OCI-LY7 (cell line): ENCODE results near the gene PEMT. TPM values are rescaled to one million over a fixed set of nuclear protein-coding genes. Genes with fewer than 3 reads are reported as not detected.

Source experiments
- BruUV-seq: library from RNA; stranded (reverse); fragments of 400-500 nt; replicated peaks from 2 replicates; lab custom pipeline; 2021; lab: Mats Ljungman, UMichigan
- CTCF ChIA-PET: fragments of 300-600 bp; sonication (Branson Sonifier 250); formaldehyde crosslinking; loops from one replicate; lab custom pipeline; 2022; ENCODE audit warnings: antibody characterized with exemption; ENCODE audit not compliant: unreplicated experiment; lab: Charles Lee
- POLR2A ChIA-PET: fragments of 300-600 bp; sonication (Branson Sonifier 250); formaldehyde crosslinking; loops from one replicate; lab custom pipeline; 2022; ENCODE audit warnings: antibody characterized with exemption; lab: Charles Lee
- DNase-seq: peaks from one replicate; pipeline ENCODE4 v3.0.0-alpha.2; 2015; ENCODE audit warnings: low spot score
- H2AFZ ChIP-seq: fragments of 200-600 bp; sonication (generic), shearing (Covaris generic); 2 replicates; pipeline ENCODE4 v1.6.1; 2014; ENCODE audit warnings: mild to moderate bottlenecking, antibody characterized with exemption, low read length, moderate library complexity
- H3K27ac ChIP-seq: fragments of 200-600 bp; sonication (generic); 2 replicates; pipeline ENCODE4 v1.5.1; 2014; ENCODE audit warnings: mixed run types, low read depth, mild to moderate bottlenecking, moderate library complexity, low read length, inconsistent platforms; ENCODE audit not compliant: poor library complexity, severe bottlenecking
- H3K36me3 ChIP-seq: fragments of 200-600 bp; sonication (generic); 2 replicates; pipeline ENCODE4 v1.6.1; 2014; ENCODE audit warnings: mild to moderate bottlenecking, antibody characterized with exemption, low read length, moderate library complexity, mixed read lengths; ENCODE audit not compliant: insufficient read depth
- H3K4me1 ChIP-seq: fragments of 200-600 bp; sonication (generic); 2 replicates; pipeline ENCODE4 v1.5.1; 2014; ENCODE audit warnings: mild to moderate bottlenecking, low read length; ENCODE audit not compliant: insufficient read depth, poor library complexity, severe bottlenecking
- H3K4me2 ChIP-seq: fragments of 200-600 bp; sonication (generic); 2 replicates; pipeline ENCODE4 v1.6.1; 2014; ENCODE audit warnings: mild to moderate bottlenecking, low read length
- H3K4me3 ChIP-seq: fragments of 200-600 bp; sonication (generic); 2 replicates; pipeline ENCODE4 v1.5.1; 2014; ENCODE audit warnings: mild to moderate bottlenecking, low read depth, low read length; ENCODE audit not compliant: poor library complexity, severe bottlenecking
- H3K79me2 ChIP-seq: fragments of 200-600 bp; sonication (generic); 2 replicates; pipeline ENCODE4 v1.6.1; 2016; ENCODE audit warnings: low read depth, mild to moderate bottlenecking, low read length, moderate library complexity, mixed read lengths; ENCODE audit not compliant: insufficient read depth
- H3K9me2 ChIP-seq: fragments of 200-600 bp; sonication (generic); 2 replicates; pipeline ENCODE4 v1.6.1; 2016; ENCODE audit warnings: mild to moderate bottlenecking, low read length, mixed read lengths; ENCODE audit not compliant: insufficient read depth
- H3K9me3 ChIP-seq: fragments of 200-600 bp; sonication (generic); 2 replicates; pipeline ENCODE4 v1.6.1; 2014; ENCODE audit warnings: mild to moderate bottlenecking, mixed run types, low read length, mixed read lengths
- H4K20me1 ChIP-seq: fragments of 200-600 bp; sonication (generic); 2 replicates; pipeline ENCODE4 v1.6.1; 2014; ENCODE audit warnings: mild to moderate bottlenecking, antibody characterized with exemption, low read length, moderate library complexity, mixed read lengths; ENCODE audit not compliant: insufficient read depth
- CTCF ChIP-seq: fragments of 200-600 bp; sonication (generic); conservative IDR thresholded peaks from 2 replicates; pipeline ENCODE4 v1.5.1; 2014; ENCODE audit warnings: mild to moderate bottlenecking, antibody characterized with exemption, low read length, moderate library complexity, mixed read lengths
- EZH2phosphoT487 ChIP-seq: fragments of 200-600 bp; sonication (generic); IDR thresholded peaks from 2 replicates; pipeline ENCODE4 v1.6.1; 2018; ENCODE audit warnings: low read depth, borderline replicate concordance, mild to moderate bottlenecking, mixed run types, antibody characterized with exemption, low read length, moderate library complexity, mixed read lengths
- intact Hi-C: fragments of 100-400 bp; cut with micrococcal nuclease; formaldehyde crosslinking; loops from one replicate; pipeline ENCODE4 v1.10.0; 2022; ENCODE audit not compliant: unreplicated experiment
- total RNA-seq, 2 experiments: library from RNA; depleted of rRNA in 1 of 2; stranded (reverse); fragments of >200 nt in 1 of 2; shearing (Covaris generic) in 1 of 2; gene quantifications; 2 replicates each; pipeline ENCODE4 v1.2.3, GENCODE V29; 2014 to 2022

Gene PEMT
- total RNA-seq, 2 experiments from 2014 or later = 27.3 to 53.5 TPM

- BruUV-seq = no TSS peak
- no peaks in the 10 kb centered on the region for H3K4me1 ChIP-seq
- H3K79me2 ChIP-seq = no peaks in the 10 kb centered on the region
- POLR2A ChIA-PET = interaction anchor here (0.6 kb wide), 1 partner anchor 1365 kb away, joined by 4 read pairs; no protein-coding TSS in a partner anchor
- intact Hi-C loops = no loop called here
- no peak for DNase-seq
- H3K4me2 ChIP-seq = no peak overlapping the region
- H3K9me2 ChIP-seq = no peaks in the 10 kb centered on the region
- no peaks in the 10 kb centered on the region for H4K20me1 ChIP-seq
- H3K36me3 ChIP-seq = no peaks in the 10 kb centered on the region
- H3K4me3 ChIP-seq = no peak overlapping the region
- CTCF ChIA-PET = interaction anchor here (0.5 kb wide), 1 partner anchor 54 kb away, joined by 3 read pairs; no protein-coding TSS in a partner anchor
- no peak overlapping the region for H2AFZ ChIP-seq
- no peak for TF ChIP-seq CTCF
- no peak for TF ChIP-seq EZH2phosphoT487
- H3K27ac ChIP-seq = no peak overlapping the region
- H3K9me3 ChIP-seq = no peaks in the 10 kb centered on the region
These were observed 77.9 kb downstream of the PEMT start for GRCh38 chr17:17513626-17514025.

- ChIA-PET POLR2A (interaction anchor here (0.5 kb wide), 1 partner anchor 185 kb away, joined by 3 read pairs; no protein-coding TSS in a partner anchor), CTCF (no interaction called here)
- Histone ChIP-seq H2AFZ (no peak overlapping the region), H3K9me2 (no peaks in the 10 kb centered on the region), H3K9me3 (no peaks in the 10 kb centered on the region), H3K27ac (no peak overlapping the region), H3K36me3 (no peaks in the 10 kb centered on the region), H3K4me3 (no peak overlapping the region), H3K4me2 (no peak overlapping the region), H4K20me1 (no peaks in the 10 kb centered on the region), H3K4me1 (no peaks in the 10 kb centered on the region), H3K79me2 (no peaks in the 10 kb centered on the region)
- intact Hi-C loops = no loop called here
- BruUV-seq = no TSS peak
- DNase-seq = no peak
- no peak for TF ChIP-seq EZH2phosphoT487
- TF ChIP-seq CTCF = no peak
These were observed 78.6 kb downstream of the PEMT start for GRCh38 chr17:17512866-17513265.

- H3K4me1 ChIP-seq = no peaks in the 10 kb centered on the region
These were observed 79.3 kb downstream of the PEMT start for GRCh38 chr17:17511881-17512858.

More at GRCh38 chr17:17511881-17512858, 79.3 kb downstream of the PEMT start:
- H4K20me1 ChIP-seq = no peaks in the 10 kb centered on the region
- no peak overlapping the region for H3K4me3 ChIP-seq
- H3K79me2 ChIP-seq = no peaks in the 10 kb centered on the region
- ChIA-PET POLR2A (interaction anchor here (0.5 kb wide), 2 partner anchors 184 to 348 kb away, joined by 3 read pairs; no protein-coding TSS in a partner anchor), CTCF (no interaction called here)
- no peak overlapping the region for H3K27ac ChIP-seq
- BruUV-seq = no TSS peak
- no peaks in the 10 kb centered on the region for H3K9me2 ChIP-seq
- DNase-seq = no peak
- H3K36me3 ChIP-seq = no peaks in the 10 kb centered on the region
- H2AFZ ChIP-seq = no peak overlapping the region
- TF ChIP-seq EZH2phosphoT487 = no peak
- TF ChIP-seq CTCF = no peak
- intact Hi-C loops = no loop called here
- no peaks in the 10 kb centered on the region for H3K9me3 ChIP-seq
- H3K4me2 ChIP-seq = no peak overlapping the region
